RWPE2 (cell line): ENCODE data around the gene RWDD2A.
A peak's percentile ranks its signal among the peaks of the same experiment; 100 is the strongest.

Experiments used
- ATAC-seq: fragments of 200-7000 bp; cut with Tn5 transposase; 3 replicates; pipeline ENCODE4 v1.9.1; 2021; ENCODE audit warnings: low read depth
- DNase-seq: peaks from one replicate; pipeline ENCODE4 v3.0.0-alpha.2; 2020; ENCODE audit warnings: low spot score
- H3K27ac ChIP-seq: fragments of 450-650 bp; 2 replicates; pipeline ENCODE4 v1.5.1; 2017; ENCODE audit warnings: mild to moderate bottlenecking; ENCODE audit not compliant: poor library complexity, severe bottlenecking
- H3K27me3 ChIP-seq: fragments of 250-450 bp; sonication (Bioruptor Pico); 2 replicates; pipeline ENCODE4 v1.5.1; 2021; ENCODE audit warnings: mild to moderate bottlenecking, moderate library complexity; ENCODE audit not compliant: insufficient read depth, poor library complexity, severe bottlenecking
- H3K36me3 ChIP-seq: fragments of 250-450 bp; sonication (Bioruptor Pico); 2 replicates; pipeline ENCODE4 v1.5.1; 2020; ENCODE audit warnings: low read depth, mild to moderate bottlenecking, moderate library complexity
- H3K4me1 ChIP-seq: fragments of 250-450 bp; sonication (Bioruptor Pico); 2 replicates; pipeline ENCODE4 v1.5.1; 2021; ENCODE audit warnings: mild to moderate bottlenecking, moderate library complexity; ENCODE audit not compliant: insufficient read depth, poor library complexity, severe bottlenecking
- H3K4me3 ChIP-seq: fragments of 250-450 bp; sonication (Bioruptor Pico); 2 replicates; pipeline ENCODE4 v1.5.1; 2021; ENCODE audit warnings: mild to moderate bottlenecking, moderate library complexity; ENCODE audit not compliant: severe bottlenecking
- H3K9me3 ChIP-seq: fragments of 250-450 bp; sonication (Bioruptor Pico); 2 replicates; pipeline ENCODE4 v1.5.1; 2021; ENCODE audit warnings: mild to moderate bottlenecking, moderate library complexity; ENCODE audit not compliant: severe bottlenecking
- TF ChIP-seq, protein P1 (sequence below): fragments of 450-650 bp; IDR thresholded peaks from one replicate; pipeline ENCODE4 v1.5.1; 2017; ENCODE audit warnings: mild to moderate bottlenecking, moderate library complexity; ENCODE audit not compliant: poor library complexity, severe bottlenecking

RWDD2A gene

DNA sequence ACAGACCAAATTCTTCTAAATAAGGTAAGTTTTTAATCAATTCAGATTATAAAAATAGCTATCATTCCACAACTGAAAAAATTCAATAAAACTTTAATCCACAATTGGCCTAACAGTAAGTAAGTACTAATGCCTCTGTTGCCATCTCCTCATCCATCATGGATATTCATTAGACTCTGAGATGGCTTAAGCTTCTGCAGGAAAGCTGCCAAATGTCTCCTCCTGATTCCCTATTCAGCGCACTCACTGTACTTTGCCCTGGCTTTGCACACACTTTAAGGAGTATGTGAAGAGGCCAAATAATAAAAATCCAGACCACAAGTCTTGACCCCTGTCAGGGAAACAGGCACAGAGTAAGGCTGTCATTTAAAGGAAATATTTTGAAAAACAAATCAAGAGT lies 23.6 kb upstream of the RWDD2A start:
- Histone ChIP-seq H3K4me1 (no peaks in the 10 kb centered on the region), H3K36me3 (peaks cover 93% of the 10 kb centered on the region), H3K27me3 (no peaks in the 10 kb centered on the region), H3K27ac (no peak overlapping the region), H3K9me3 (no peaks in the 10 kb centered on the region), H3K4me3 (no peak overlapping the region)
- ATAC-seq = no peak
- TF ChIP-seq, protein P1, sequence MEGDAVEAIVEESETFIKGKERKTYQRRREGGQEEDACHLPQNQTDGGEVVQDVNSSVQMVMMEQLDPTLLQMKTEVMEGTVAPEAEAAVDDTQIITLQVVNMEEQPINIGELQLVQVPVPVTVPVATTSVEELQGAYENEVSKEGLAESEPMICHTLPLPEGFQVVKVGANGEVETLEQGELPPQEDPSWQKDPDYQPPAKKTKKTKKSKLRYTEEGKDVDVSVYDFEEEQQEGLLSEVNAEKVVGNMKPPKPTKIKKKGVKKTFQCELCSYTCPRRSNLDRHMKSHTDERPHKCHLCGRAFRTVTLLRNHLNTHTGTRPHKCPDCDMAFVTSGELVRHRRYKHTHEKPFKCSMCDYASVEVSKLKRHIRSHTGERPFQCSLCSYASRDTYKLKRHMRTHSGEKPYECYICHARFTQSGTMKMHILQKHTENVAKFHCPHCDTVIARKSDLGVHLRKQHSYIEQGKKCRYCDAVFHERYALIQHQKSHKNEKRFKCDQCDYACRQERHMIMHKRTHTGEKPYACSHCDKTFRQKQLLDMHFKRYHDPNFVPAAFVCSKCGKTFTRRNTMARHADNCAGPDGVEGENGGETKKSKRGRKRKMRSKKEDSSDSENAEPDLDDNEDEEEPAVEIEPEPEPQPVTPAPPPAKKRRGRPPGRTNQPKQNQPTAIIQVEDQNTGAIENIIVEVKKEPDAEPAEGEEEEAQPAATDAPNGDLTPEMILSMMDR = no peak
- DNase-seq = no peak

DNA sequence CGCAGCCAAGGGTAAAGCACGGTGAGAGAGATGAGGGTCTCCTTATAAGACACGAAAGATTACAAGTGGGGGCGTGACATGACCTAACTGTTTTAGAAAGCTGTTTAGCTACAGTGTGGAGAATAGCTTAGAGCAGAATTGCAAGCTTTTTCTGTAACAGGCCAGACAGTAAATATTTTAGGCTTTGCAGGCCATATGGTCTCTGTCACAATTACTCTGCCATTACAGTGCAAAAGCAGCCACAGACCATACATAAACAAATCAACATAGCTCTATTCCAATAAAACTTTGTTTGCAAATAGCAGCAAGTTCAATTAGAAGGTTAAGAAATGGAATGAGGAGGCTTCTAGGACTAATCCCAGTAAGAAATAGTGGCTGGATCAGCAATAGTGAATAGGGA lies 16.9 kb upstream of the RWDD2A start:
- no peak overlapping the region for H3K27ac ChIP-seq
- TF ChIP-seq, protein P1 = no peak
- no peak for ATAC-seq
- H3K4me3 ChIP-seq = no peak overlapping the region
- H3K36me3 ChIP-seq = peaks cover 97% of the 10 kb centered on the region
- H3K4me1 ChIP-seq = no peaks in the 10 kb centered on the region
- H3K27me3 ChIP-seq = no peaks in the 10 kb centered on the region
- no peaks in the 10 kb centered on the region for H3K9me3 ChIP-seq
- no peak for DNase-seq

DNA sequence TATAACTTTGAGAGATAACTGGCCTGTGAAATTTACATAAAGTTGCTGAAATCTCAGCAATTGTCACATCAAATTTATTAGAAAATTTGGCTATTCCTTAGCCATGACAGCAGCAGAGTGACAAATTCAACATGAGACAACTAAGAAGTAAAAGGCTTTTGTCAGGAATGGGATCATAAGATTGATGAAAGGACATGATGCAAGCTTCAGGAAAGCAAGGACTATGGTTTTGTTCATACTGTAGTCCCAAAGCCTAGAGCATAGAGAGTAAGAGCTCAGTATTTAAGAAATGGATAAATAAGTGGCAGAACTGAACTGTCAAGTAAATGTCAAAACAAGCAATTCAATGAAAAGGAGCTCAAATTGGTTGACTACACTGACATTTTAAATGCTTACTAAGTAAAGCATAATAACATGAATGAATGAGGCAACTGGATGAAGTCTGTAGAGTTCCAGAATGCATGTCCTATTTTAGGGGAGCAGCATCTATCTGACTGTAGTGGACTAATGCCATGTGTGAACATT lies 12.7 kb upstream of the RWDD2A start:
- Histone ChIP-seq H3K4me3 (no peak overlapping the region), H3K4me1 (peaks cover 10% of the 10 kb centered on the region), H3K36me3 (peaks cover 94% of the 10 kb centered on the region), H3K9me3 (no peaks in the 10 kb centered on the region), H3K27ac (no peak overlapping the region), H3K27me3 (no peaks in the 10 kb centered on the region)
- ATAC-seq (no peak), DNase-seq (no peak)
- TF ChIP-seq, protein P1 = no peak

DNA sequence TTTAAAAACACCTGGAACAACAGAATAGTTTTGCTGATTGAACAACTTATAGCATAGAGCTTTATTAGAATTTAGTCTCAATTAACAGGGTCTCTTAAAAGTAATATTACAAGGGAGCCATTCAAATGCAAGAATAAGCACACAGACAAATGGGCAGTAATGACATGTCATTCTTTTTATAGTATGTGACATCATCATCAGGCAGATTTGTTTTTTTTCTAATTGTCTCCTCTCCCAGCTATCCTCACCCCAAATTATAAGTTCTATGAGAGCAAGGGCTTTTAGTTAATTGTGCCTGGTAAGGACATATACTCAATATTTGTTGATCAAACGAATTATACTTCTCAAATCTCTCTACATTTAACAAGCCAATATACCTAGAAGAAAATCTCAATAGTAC lies 11.0 kb upstream of the RWDD2A start:
- peaks cover 10% of the 10 kb centered on the region for H3K4me1 ChIP-seq
- H3K9me3 ChIP-seq = no peaks in the 10 kb centered on the region
- no peak overlapping the region for H3K27ac ChIP-seq
- DNase-seq (no peak), ATAC-seq (no peak)
- H3K4me3 ChIP-seq = no peak overlapping the region
- TF ChIP-seq, protein P1 = no peak
- H3K36me3 ChIP-seq = peaks cover 94% of the 10 kb centered on the region
- H3K27me3 ChIP-seq = no peaks in the 10 kb centered on the region

DNA sequence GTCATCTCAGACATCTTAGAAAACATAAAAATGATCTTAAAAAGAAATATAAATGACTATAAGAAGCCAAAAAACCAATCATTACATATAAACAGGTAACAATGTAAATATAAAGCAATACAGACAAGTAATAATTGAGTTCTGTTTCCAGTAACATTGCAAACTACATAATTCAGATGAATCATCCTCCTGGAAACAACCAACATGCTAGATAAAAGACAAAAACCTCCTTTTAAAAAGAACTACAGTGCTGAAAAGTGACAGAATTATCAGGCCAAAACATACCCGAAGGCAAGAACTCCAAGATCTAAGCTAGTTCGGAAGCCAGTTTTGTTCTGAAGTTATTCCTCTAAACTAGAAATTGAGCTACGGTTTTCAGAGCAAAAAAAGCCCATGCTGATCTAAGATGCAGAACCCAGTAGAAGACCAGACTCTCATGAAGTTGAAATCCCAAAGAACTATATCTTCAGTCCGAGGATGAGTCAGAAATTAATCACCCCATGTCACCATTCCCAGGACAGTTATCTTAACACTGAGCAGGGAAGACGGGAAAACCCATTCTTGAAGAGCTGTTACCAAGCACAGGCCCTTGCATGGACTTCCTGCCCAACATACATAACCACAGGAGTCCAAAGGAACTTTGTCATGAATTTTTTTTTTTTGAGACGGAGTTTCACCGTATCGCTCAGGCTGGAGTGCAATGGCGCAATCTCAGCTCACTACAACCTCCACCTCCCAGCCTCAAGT lies 9.9 kb upstream of the RWDD2A start:
- ATAC-seq (peak; percentile 95), DNase-seq (no peak)
- no peaks in the 10 kb centered on the region for H3K27me3 ChIP-seq
- peak overlapping the region; percentile 47 for H3K27ac ChIP-seq
- TF ChIP-seq, protein P1 = no peak
- H3K4me3 ChIP-seq = no peak overlapping the region
- no peaks in the 10 kb centered on the region for H3K9me3 ChIP-seq
- peaks cover 10% of the 10 kb centered on the region for H3K4me1 ChIP-seq
- peaks cover 97% of the 10 kb centered on the region for H3K36me3 ChIP-seq
